GM12892 (cell line): ENCODE data around the gene LRMDA.

ENCODE experiments used
- POLR2A ChIP-seq: IDR thresholded peaks from 2 replicates; pipeline ENCODE4 v1.6.1; 2011; ENCODE audit warnings: low read depth, low read length, control low read depth
- POLR2AphosphoS5 ChIP-seq: IDR thresholded peaks from 2 replicates; pipeline ENCODE4 v1.6.1; 2011; ENCODE audit warnings: low read depth, low read length, control low read depth
- TAF1 ChIP-seq: IDR thresholded peaks from 2 replicates; pipeline ENCODE4 v1.6.1; 2011; ENCODE audit warnings: low read depth, mild to moderate bottlenecking, control low read depth, low read length, borderline replicate concordance

GRCh38 chr10:75592151-75592787 is 160.8 kb downstream of the LRMDA start:
- TF ChIP-seq POLR2A: no peak
- TF ChIP-seq POLR2AphosphoS5: no peak
- no peak for TF ChIP-seq TAF1
